Mucosa of gallbladder (tissue), 1 donor: ENCODE measurements around the gene CABLES2. TPM values are rescaled to one million over a fixed set of nuclear protein-coding genes. Genes with fewer than 3 reads are reported as not detected.

Experiments
- DNase-seq: peaks from one replicate; pipeline ENCODE4 v3.0.0-alpha.2; 2020; ENCODE audit warnings: low spot score
- total RNA-seq: library from RNA; stranded (reverse); gene quantifications from one replicate; pipeline ENCODE4 v1.2.1, GENCODE V29; 2021
- donor health status: DM: no; HTN: no; CAD: no.

CABLES2 gene
- 5.2 TPM for total RNA-seq

GRCh38 chr20:62407221-62407992, at the start of gene CABLES2:
Gene CABLES2, minus strand, starts transcription at chr20:62407285. Its CDS starts 9 bp downstream, at chr20:62407276.
- peak; percentile 95 for DNase-seq

- DNase-seq: no peak
Measured at GRCh38 chr20:62455929-62456328, 48.8 kb upstream of the CABLES2 start.

- no peak for DNase-seq
Measured at GRCh38 chr20:62454904-62455636, 48.0 kb upstream of the CABLES2 start.

- DNase-seq: no peak
Measured at GRCh38 chr20:62453186-62453808, 46.2 kb upstream of the CABLES2 start.

- DNase-seq: no peak
Measured at GRCh38 chr20:62452475-62453095, 45.5 kb upstream of the CABLES2 start.

GRCh38 chr20:62451970-62452369, 44.9 kb upstream of the CABLES2 start:
- no peak for DNase-seq

GRCh38 chr20:62451156-62451767, 44.2 kb upstream of the CABLES2 start:
- no peak for DNase-seq

- DNase-seq: no peak
Measured at GRCh38 chr20:62449951-62450691, 43.0 kb upstream of the CABLES2 start.

GRCh38 chr20:62448788-62449187, 41.7 kb upstream of the CABLES2 start:
- no peak for DNase-seq

- no peak for DNase-seq
Measured at GRCh38 chr20:62448038-62448437, 41.0 kb upstream of the CABLES2 start.

GRCh38 chr20:62446888-62447869, 40.1 kb upstream of the CABLES2 start:
- DNase-seq: no peak

GRCh38 chr20:62446481-62446880, 39.4 kb upstream of the CABLES2 start:
- no peak for DNase-seq

GRCh38 chr20:62445553-62446340, 38.7 kb upstream of the CABLES2 start:
- DNase-seq: no peak

- no peak for DNase-seq
Measured at GRCh38 chr20:62444286-62444685, 37.2 kb upstream of the CABLES2 start.

- DNase-seq: no peak
Measured at GRCh38 chr20:62441987-62442539, 35.0 kb upstream of the CABLES2 start.

- no peak for DNase-seq
Measured at GRCh38 chr20:62439218-62439617, 32.1 kb upstream of the CABLES2 start.

- DNase-seq: peak; percentile 29
Measured at GRCh38 chr20:62437927-62438326, 30.8 kb upstream of the CABLES2 start.

- no peak for DNase-seq
Measured at GRCh38 chr20:62437496-62437895, 30.4 kb upstream of the CABLES2 start.

GRCh38 chr20:62436692-62437091, 29.6 kb upstream of the CABLES2 start:
- DNase-seq: no peak
